ENCODE results near the gene TSPAN8.

The TSPAN8 gene

GRCh38 chr12:71164166-71164565 is 6.4 kb upstream of the TSPAN8 start:
- Histone ChIP-seq H4K5ac (ENCODE audit: low read length) (no peak overlapping the region), H3K27ac (ENCODE audit: low read depth, low read length) (no peak overlapping the region), H3K36me3 (ENCODE audit: control insufficient read depth, insufficient read depth, low read length) (no peaks in the 10 kb centered on the region), H3K4me1 (ENCODE audit: control insufficient read depth, low read depth, low read length) (no peaks in the 10 kb centered on the region), H2AK5ac (ENCODE audit: low read length) (no peak overlapping the region), H4K8ac (ENCODE audit: low read depth, low read length) (no peak overlapping the region), H3K79me1 (ENCODE audit: low read length) (no peaks in the 10 kb centered on the region), H3K18ac (ENCODE audit: low read length) (no peak overlapping the region), H2BK5ac (ENCODE audit: low read length) (no peak overlapping the region), H3K27me3 (ENCODE audit: insufficient read depth, low read length, poor library complexity) (no peaks in the 10 kb centered on the region), H3K79me2 (ENCODE audit: control insufficient read depth, insufficient read depth, low read length) (no peaks in the 10 kb centered on the region), H3K4me2 (ENCODE audit: low read length) (no peak overlapping the region), H3K9ac (ENCODE audit: low read length) (no peak overlapping the region), H3K23ac (ENCODE audit: low read length) (no peak overlapping the region), H3K56ac (ENCODE audit: low read length) (no peak overlapping the region), H2BK120ac (ENCODE audit: low read depth, low read length) (no peak overlapping the region), H3K4ac (ENCODE audit: low read depth, low read length) (no peak overlapping the region), H2BK15ac (replicated peaks; ENCODE audit: low read depth) (no peak overlapping the region), H3K4me3 (ENCODE audit: low read length) (no peak overlapping the region)
- no CpG with 5 or more reads among the region's 5 CpGs for WGBS (ENCODE audit: extremely low coverage, insufficient coverage, low lambda C conversion rate)
- no peak for DNase-seq

GRCh38 chr12:71162832-71163763 is 5.3 kb upstream of the TSPAN8 start:
- Histone ChIP-seq H4K8ac (ENCODE audit: low read depth, low read length) (no peak overlapping the region), H2BK120ac (ENCODE audit: low read depth, low read length) (no peak overlapping the region), H3K27ac (ENCODE audit: low read depth, low read length) (no peak overlapping the region), H3K27me3 (ENCODE audit: insufficient read depth, low read length, poor library complexity) (no peaks in the 10 kb centered on the region), H3K79me2 (ENCODE audit: control insufficient read depth, insufficient read depth, low read length) (no peaks in the 10 kb centered on the region), H2BK15ac (replicated peaks; ENCODE audit: low read depth) (no peak overlapping the region), H2AK5ac (ENCODE audit: low read length) (no peak overlapping the region), H3K18ac (ENCODE audit: low read length) (no peak overlapping the region), H3K9ac (ENCODE audit: low read length) (no peak overlapping the region), H3K4me3 (ENCODE audit: low read length) (no peak overlapping the region), H3K4me2 (ENCODE audit: low read length) (no peak overlapping the region), H3K79me1 (ENCODE audit: low read length) (no peaks in the 10 kb centered on the region), H3K4me1 (ENCODE audit: control insufficient read depth, low read depth, low read length) (no peaks in the 10 kb centered on the region), H4K5ac (ENCODE audit: low read length) (no peak overlapping the region), H3K56ac (ENCODE audit: low read length) (no peak overlapping the region), H3K4ac (ENCODE audit: low read depth, low read length) (no peak overlapping the region), H3K36me3 (ENCODE audit: control insufficient read depth, insufficient read depth, low read length) (no peaks in the 10 kb centered on the region), H3K23ac (ENCODE audit: low read length) (no peak overlapping the region), H2BK5ac (ENCODE audit: low read length) (no peak overlapping the region)
- peak; percentile 12 for DNase-seq
- no CpG with 5 or more reads among the region's 8 CpGs for WGBS (ENCODE audit: extremely low coverage, insufficient coverage, low lambda C conversion rate)

- Histone ChIP-seq H3K18ac (ENCODE audit: low read length) (no peak overlapping the region), H4K5ac (ENCODE audit: low read length) (no peak overlapping the region)
- no peak for DNase-seq
Observed at GRCh38 chr12:71161591-71161990, 3.8 kb upstream of the TSPAN8 start.

GRCh38 chr12:71160585-71160984 is 2.8 kb upstream of the TSPAN8 start:
- no peak overlapping the region for H3K4me3 ChIP-seq (ENCODE audit: low read length)
- no peak overlapping the region for H3K9ac ChIP-seq (ENCODE audit: low read length)
- no peak overlapping the region for H4K8ac ChIP-seq (ENCODE audit: low read depth, low read length)
- no peak overlapping the region for H3K27ac ChIP-seq (ENCODE audit: low read depth, low read length)
- H2BK120ac ChIP-seq (ENCODE audit: low read depth, low read length) = no peak overlapping the region
- no peak overlapping the region for H2AK5ac ChIP-seq (ENCODE audit: low read length)
- H3K36me3 ChIP-seq (ENCODE audit: control insufficient read depth, insufficient read depth, low read length) = no peaks in the 10 kb centered on the region
- no peaks in the 10 kb centered on the region for H3K4me1 ChIP-seq (ENCODE audit: control insufficient read depth, low read depth, low read length)
- no peak overlapping the region for H3K23ac ChIP-seq (ENCODE audit: low read length)
- no peaks in the 10 kb centered on the region for H3K27me3 ChIP-seq (ENCODE audit: insufficient read depth, low read length, poor library complexity)
- no peak overlapping the region for H3K4ac ChIP-seq (ENCODE audit: low read depth, low read length)
- H3K79me2 ChIP-seq (ENCODE audit: control insufficient read depth, insufficient read depth, low read length) = no peaks in the 10 kb centered on the region
- H3K56ac ChIP-seq (ENCODE audit: low read length) = no peak overlapping the region
- no peak overlapping the region for H3K4me2 ChIP-seq (ENCODE audit: low read length)
- H4K5ac ChIP-seq (ENCODE audit: low read length) = no peak overlapping the region
- H2BK5ac ChIP-seq (ENCODE audit: low read length) = no peak overlapping the region
- no CpG with 5 or more reads among the region's 4 CpGs for WGBS (ENCODE audit: extremely low coverage, insufficient coverage, low lambda C conversion rate)
- H2BK15ac ChIP-seq (replicated peaks; ENCODE audit: low read depth) = no peak overlapping the region
- no peak for DNase-seq
- H3K18ac ChIP-seq (ENCODE audit: low read length) = no peak overlapping the region
- H3K79me1 ChIP-seq (ENCODE audit: low read length) = no peaks in the 10 kb centered on the region

More at GRCh38 chr12:71161591-71161990, 3.8 kb upstream of the TSPAN8 start:
- Histone ChIP-seq H2AK5ac (ENCODE audit: low read length) (no peak overlapping the region), H3K4me2 (ENCODE audit: low read length) (no peak overlapping the region), H3K9ac (ENCODE audit: low read length) (no peak overlapping the region), H4K8ac (ENCODE audit: low read depth, low read length) (no peak overlapping the region), H3K27me3 (ENCODE audit: insufficient read depth, low read length, poor library complexity) (no peaks in the 10 kb centered on the region), H3K4me3 (ENCODE audit: low read length) (no peak overlapping the region), H3K79me1 (ENCODE audit: low read length) (no peaks in the 10 kb centered on the region), H2BK5ac (ENCODE audit: low read length) (no peak overlapping the region), H3K4me1 (ENCODE audit: control insufficient read depth, low read depth, low read length) (no peaks in the 10 kb centered on the region), H3K27ac (ENCODE audit: low read depth, low read length) (no peak overlapping the region), H3K36me3 (ENCODE audit: control insufficient read depth, insufficient read depth, low read length) (no peaks in the 10 kb centered on the region), H3K23ac (ENCODE audit: low read length) (no peak overlapping the region), H3K56ac (ENCODE audit: low read length) (no peak overlapping the region), H2BK120ac (ENCODE audit: low read depth, low read length) (no peak overlapping the region), H3K79me2 (ENCODE audit: control insufficient read depth, insufficient read depth, low read length) (no peaks in the 10 kb centered on the region), H3K4ac (ENCODE audit: low read depth, low read length) (no peak overlapping the region), H2BK15ac (replicated peaks; ENCODE audit: low read depth) (no peak overlapping the region)
- no CpG with 5 or more reads among the region's 1 CpG for WGBS (ENCODE audit: extremely low coverage, insufficient coverage, low lambda C conversion rate)

- peak overlapping the region; percentile 12 for H3K4ac ChIP-seq (ENCODE audit: low read depth, low read length)
- no peaks in the 10 kb centered on the region for H3K27me3 ChIP-seq (ENCODE audit: insufficient read depth, low read length, poor library complexity)
- H3K79me2 ChIP-seq (ENCODE audit: control insufficient read depth, insufficient read depth, low read length) = no peaks in the 10 kb centered on the region
- no peaks in the 10 kb centered on the region for H3K4me1 ChIP-seq (ENCODE audit: control insufficient read depth, low read depth, low read length)
- no peaks in the 10 kb centered on the region for H3K36me3 ChIP-seq (ENCODE audit: control insufficient read depth, insufficient read depth, low read length)
- no peak for DNase-seq
- H3K18ac ChIP-seq (ENCODE audit: low read length) = no peak overlapping the region
- H3K9ac ChIP-seq (ENCODE audit: low read length) = no peak overlapping the region
- no peak overlapping the region for H4K5ac ChIP-seq (ENCODE audit: low read length)
- no peak overlapping the region for H3K4me3 ChIP-seq (ENCODE audit: low read length)
- H3K56ac ChIP-seq (ENCODE audit: low read length) = no peak overlapping the region
- no peak overlapping the region for H2BK15ac ChIP-seq (replicated peaks; ENCODE audit: low read depth)
- no peak overlapping the region for H3K4me2 ChIP-seq (ENCODE audit: low read length)
- no peak overlapping the region for H2AK5ac ChIP-seq (ENCODE audit: low read length)
- no peak overlapping the region for H2BK5ac ChIP-seq (ENCODE audit: low read length)
- no peak overlapping the region for H3K23ac ChIP-seq (ENCODE audit: low read length)
- no peak overlapping the region for H3K27ac ChIP-seq (ENCODE audit: low read depth, low read length)
- H3K79me1 ChIP-seq (ENCODE audit: low read length) = no peaks in the 10 kb centered on the region
- no peak overlapping the region for H2BK120ac ChIP-seq (ENCODE audit: low read depth, low read length)
- H4K8ac ChIP-seq (ENCODE audit: low read depth, low read length) = no peak overlapping the region
Observed at GRCh38 chr12:71159878-71160277, 2.1 kb upstream of the TSPAN8 start.

GRCh38 chr12:71159264-71159663 is 1.5 kb upstream of the TSPAN8 start:
- no peak overlapping the region for H4K5ac ChIP-seq (ENCODE audit: low read length)
- H3K4me2 ChIP-seq (ENCODE audit: low read length) = no peak overlapping the region
- DNase-seq = no peak
- no peaks in the 10 kb centered on the region for H3K27me3 ChIP-seq (ENCODE audit: insufficient read depth, low read length, poor library complexity)
- H3K36me3 ChIP-seq (ENCODE audit: control insufficient read depth, insufficient read depth, low read length) = no peaks in the 10 kb centered on the region
- H3K4ac ChIP-seq (ENCODE audit: low read depth, low read length) = no peak overlapping the region
- no peak overlapping the region for H3K23ac ChIP-seq (ENCODE audit: low read length)
- no peak overlapping the region for H2AK5ac ChIP-seq (ENCODE audit: low read length)
- H2BK5ac ChIP-seq (ENCODE audit: low read length) = no peak overlapping the region
- no peaks in the 10 kb centered on the region for H3K79me2 ChIP-seq (ENCODE audit: control insufficient read depth, insufficient read depth, low read length)
- H3K9ac ChIP-seq (ENCODE audit: low read length) = no peak overlapping the region
- no peak overlapping the region for H3K27ac ChIP-seq (ENCODE audit: low read depth, low read length)
- H2BK120ac ChIP-seq (ENCODE audit: low read depth, low read length) = no peak overlapping the region
- no peak overlapping the region for H3K56ac ChIP-seq (ENCODE audit: low read length)
- no peak overlapping the region for H2BK15ac ChIP-seq (replicated peaks; ENCODE audit: low read depth)
- H4K8ac ChIP-seq (ENCODE audit: low read depth, low read length) = no peak overlapping the region
- no peak overlapping the region for H3K18ac ChIP-seq (ENCODE audit: low read length)
- H3K79me1 ChIP-seq (ENCODE audit: low read length) = no peaks in the 10 kb centered on the region
- no peaks in the 10 kb centered on the region for H3K4me1 ChIP-seq (ENCODE audit: control insufficient read depth, low read depth, low read length)
- no peak overlapping the region for H3K4me3 ChIP-seq (ENCODE audit: low read length)
